K562 (cell line): ENCODE results near the gene OR6C76.
"Not testable (repeated sequence)": the region's sequence is repeated elsewhere in the genome, so short reads cannot be mapped to it uniquely, and the experiment has no call there.

Source experiments
- CTCF ChIP-seq, 3 experiments: IDR thresholded peaks in 2 of 3; conservative IDR thresholded peaks in 1 of 3; 2 replicates each; pipeline ENCODE4 v1.5.1; 2011 to 2012; ENCODE audit warnings: low read length in 3 of 3, mild to moderate bottlenecking in 3 of 3, control low read depth in 2 of 3, improper control_type of control experiment in 1 of 3, inconsistent platforms in 1 of 3, low read depth in 1 of 3, mixed read lengths in 1 of 3, moderate library complexity in 1 of 3; ENCODE audit not compliant: insufficient read depth in 2 of 3
- FOSL1 ChIP-seq: fragments of 200-800 bp; sonication (Bioruptor generic); conservative IDR thresholded peaks from 2 replicates; pipeline ENCODE4 v1.6.1; 2016; ENCODE audit warnings: missing genetic modification characterization, missing compliant biosample characterization
- HMG20A ChIP-seq: fragments of 450-650 bp; formaldehyde crosslinking; conservative IDR thresholded peaks from 2 replicates; pipeline ENCODE4 v1.4.0; 2020; ENCODE audit warnings: mild to moderate bottlenecking, mixed read lengths
- MAFF ChIP-seq: IDR thresholded peaks from 2 replicates; pipeline ENCODE4 v1.6.1; 2012; ENCODE audit warnings: low read length, improper control_type of control experiment
- SMAD3 ChIP-seq: fragments of 450-650 bp; formaldehyde crosslinking; conservative IDR thresholded peaks from 2 replicates; pipeline ENCODE4 v1.4.0; 2020; ENCODE audit warnings: mild to moderate bottlenecking
- SMARCA5 ChIP-seq: fragments of 450-650 bp; IDR thresholded peaks from 2 replicates; pipeline ENCODE4 v1.6.1; 2016
- USF2 ChIP-seq: sonication (generic); formaldehyde crosslinking; IDR thresholded peaks from 2 replicates; pipeline ENCODE4 v1.5.0; 2020; ENCODE audit warnings: missing genetic modification reagents
- ZNF212 ChIP-seq: fragments of 450-650 bp; formaldehyde crosslinking; IDR thresholded peaks from 2 replicates; pipeline ENCODE4 v1.4.0; 2020; ENCODE audit warnings: mild to moderate bottlenecking
- ZNF232 ChIP-seq: sonication (generic); formaldehyde crosslinking; IDR thresholded peaks from 2 replicates; pipeline ENCODE4 v1.8.0; 2022; ENCODE audit warnings: mild to moderate bottlenecking, missing genetic modification reagents
- ZNF274 ChIP-seq: IDR thresholded peaks from 2 replicates; pipeline ENCODE4 v1.6.1; 2011; ENCODE audit warnings: low read depth, mild to moderate bottlenecking, low read length, moderate library complexity, borderline replicate concordance

- not testable (repeated sequence) for TF ChIP-seq ZNF212 (CRISPR knock-in tag); ZNF232 (CRISPR knock-in tag); SMARCA5; USF2 (CRISPR knock-in tag); ZNF274; CTCF (IDR thresholded peaks at IDR 0.05 in 2 of 3, conservative IDR thresholded peaks at IDR 0.05 in 1 of 3; ENCODE audit: insufficient read depth in 2 of 3, low read depth in 1 of 3, low read length in 3 of 3); MAFF; HMG20A (CRISPR knock-in tag); FOSL1 (tag); SMAD3 (CRISPR knock-in tag)
These were observed 38.9 kb downstream of the OR6C76 start for GRCh38 chr12:55464926-55465325.
